GM23338 (cell line): ENCODE measurements around the gene MAPK11. TPM values are rescaled to one million over a fixed set of nuclear protein-coding genes. Genes with fewer than 3 reads are reported as not detected.
A peak's percentile ranks its signal among the peaks of the same experiment; 100 is the strongest.

Experiments
- ATAC-seq: fragments of 200-7000 bp; cut with Tn5 transposase; 3 replicates; pipeline ENCODE4 v1.9.1; 2020
- DNase-seq: peaks from one replicate; pipeline ENCODE4 v3.0.0-alpha.2; 2015; ENCODE audit warnings: low spot score
- H2AFZ ChIP-seq: fragments of 200-600 bp; sonication (generic); 2 replicates; pipeline ENCODE4 v1.8.0; 2016; ENCODE audit warnings: antibody characterized with exemption, mild to moderate bottlenecking, moderate library complexity
- H3F3A ChIP-seq: fragments of 200-600 bp; sonication (generic); replicated peaks from 2 replicates; pipeline ENCODE4 v1.8.0; 2017; ENCODE audit warnings: antibody characterized with exemption, mixed run types, low read depth
- H3K27ac ChIP-seq: fragments of 200-600 bp; sonication (generic); 2 replicates; pipeline ENCODE4 v1.6.1; 2016; ENCODE audit warnings: low read depth
- H3K27me3 ChIP-seq: fragments of 200-600 bp; sonication (generic); 2 replicates; pipeline ENCODE4 v1.8.0; 2016; ENCODE audit warnings: mild to moderate bottlenecking, mixed run types, moderate library complexity; ENCODE audit not compliant: insufficient read depth
- H3K36me3 ChIP-seq: fragments of 200-600 bp; sonication (generic); 2 replicates; pipeline ENCODE4 v1.8.0; 2016; ENCODE audit warnings: mild to moderate bottlenecking; ENCODE audit not compliant: insufficient read depth
- H3K4me1 ChIP-seq: fragments of 200-600 bp; sonication (generic); 2 replicates; pipeline ENCODE4 v1.8.0; 2016; ENCODE audit warnings: mild to moderate bottlenecking, moderate library complexity; ENCODE audit not compliant: insufficient read depth
- H3K4me2 ChIP-seq: fragments of 200-600 bp; sonication (generic); 2 replicates; pipeline ENCODE4 v1.7.1; 2017; ENCODE audit warnings: mixed run types
- H3K4me3 ChIP-seq: fragments of 200-600 bp; sonication (generic); 2 replicates; pipeline ENCODE4 v1.6.1; 2016; ENCODE audit warnings: mixed run types
- H3K79me2 ChIP-seq: fragments of 200-600 bp; sonication (generic); replicated peaks from 2 replicates; pipeline ENCODE4 v1.8.0; 2017; ENCODE audit warnings: mild to moderate bottlenecking; ENCODE audit not compliant: insufficient read depth
- H3K9me2 ChIP-seq: fragments of 200-600 bp; sonication (generic); 2 replicates; pipeline ENCODE4 v1.8.0; 2017; ENCODE audit not compliant: insufficient read depth
- H4K20me1 ChIP-seq: fragments of 200-600 bp; sonication (generic); replicated peaks from 2 replicates; pipeline ENCODE4 v1.8.0; 2017; ENCODE audit warnings: mild to moderate bottlenecking; ENCODE audit not compliant: insufficient read depth
- H3K27ac Mint-ChIP-seq: 2 replicates; pipeline ENCODE4 v1.8.0; 2020; ENCODE audit warnings: inconsistent platforms, mild to moderate bottlenecking, moderate library complexity, mixed read lengths
- H3K27me3 Mint-ChIP-seq: 3 replicates; pipeline ENCODE4 v1.8.0; 2022; ENCODE audit warnings: low read depth, mild to moderate bottlenecking, moderate library complexity, mixed read lengths, inconsistent platforms; ENCODE audit not compliant: insufficient read depth, poor library complexity
- H3K36me3 Mint-ChIP-seq: 3 replicates; pipeline ENCODE4 v1.8.0; 2021; ENCODE audit warnings: low read depth, mild to moderate bottlenecking, inconsistent platforms, moderate library complexity, mixed read lengths
- H3K4me1 Mint-ChIP-seq: 3 replicates; pipeline ENCODE4 v1.8.0; 2020; ENCODE audit warnings: mild to moderate bottlenecking, inconsistent platforms, mixed read lengths
- H3K4me3 Mint-ChIP-seq: 3 replicates; pipeline ENCODE4 v1.8.0; 2021; ENCODE audit warnings: moderate library complexity, mild to moderate bottlenecking, inconsistent platforms, mixed read lengths
- H3K9me3 Mint-ChIP-seq: 3 replicates; pipeline ENCODE4 v1.8.0; 2020; ENCODE audit warnings: moderate library complexity, mild to moderate bottlenecking, inconsistent platforms, mixed read lengths
- CREB1 ChIP-seq: fragments of 250-450 bp; sonication (Bioruptor Pico); IDR thresholded peaks from 2 replicates; pipeline ENCODE4 v1.5.0; 2020; ENCODE audit warnings: low read depth, mild to moderate bottlenecking, moderate library complexity
- CTCF ChIP-seq, 2 experiments: fragments of 200-600 bp in 1 of 2; sonication (generic) in 1 of 2; conservative IDR thresholded peaks; 2 replicates each; pipeline versions ENCODE4 v1.5.1 to v1.6.1; 2016 to 2017; ENCODE audit warnings: antibody characterized with exemption in 2 of 2, low read depth in 2 of 2, mild to moderate bottlenecking in 2 of 2, moderate library complexity in 1 of 2
- EZH2 ChIP-seq: fragments of 200-600 bp; sonication (generic); IDR thresholded peaks from one replicate; pipeline ENCODE4 v1.8.0; 2017; ENCODE audit warnings: antibody characterized with exemption, mild to moderate bottlenecking, low read depth; ENCODE audit not compliant: unreplicated experiment
- ZNF331 ChIP-seq: fragments of 250-450 bp; sonication (Bioruptor Pico); IDR thresholded peaks from 2 replicates; pipeline ENCODE4 v1.5.0; 2020; ENCODE audit warnings: low read depth, mild to moderate bottlenecking, moderate library complexity
- polyA plus RNA-seq: library from polyadenylated mRNA; unstranded; fragments of >200 nt; fragmentation: Nextera tagmentation; extraction: Ambion mirVana; gene quantifications from 2 replicates; pipeline ENCODE4 v1.2.1, GENCODE V29; 2016
- total RNA-seq: library from RNA; depleted of rRNA; stranded (reverse); fragments of >200 nt; shearing (Covaris generic); gene quantifications from 2 replicates; pipeline ENCODE4 v1.2.3, GENCODE V29; 2014
- TF ChIP-seq, protein P1 (sequence below): IDR thresholded peaks from one replicate; pipeline ENCODE4 v1.6.1; 2018; ENCODE audit warnings: antibody characterized with exemption; ENCODE audit not compliant: unreplicated experiment

The MAPK11 gene
- total and polyA plus RNA-seq, 2 experiments from 2014 or later, result 0.34 to 1.9 TPM

GRCh38 chr22:50268655-50269113 is 1.5 kb downstream of the MAPK11 start:
- Histone ChIP-seq H4K20me1 (no peaks in the 10 kb centered on the region; the same call in 1 of the 2 replicates), H3K79me2 (no peaks in the 10 kb centered on the region), H2AFZ (no peak overlapping the region), H3K36me3 (no peaks in the 10 kb centered on the region), H3K9me2 (no peaks in the 10 kb centered on the region), H3K4me2 (no peak overlapping the region), H3F3A (peaks cover 8% of the 10 kb centered on the region; the same call in 1 of the 2 replicates), H3K4me3 (no peak overlapping the region), H3K27ac (no peak overlapping the region), H3K4me1 (peaks cover 6% of the 10 kb centered on the region; the same call in 1 of the 2 replicates), H3K27me3 (peaks cover 61% of the 10 kb centered on the region)
- Mint-ChIP-seq H3K27ac (no peak overlapping the region), H3K9me3 (no peaks in the 10 kb centered on the region), H3K27me3 (peaks cover 41% of the 10 kb centered on the region), H3K4me3 (no peak overlapping the region; the same call in 2 of the 3 replicates), H3K4me1 (peaks cover 4% of the 10 kb centered on the region; the same call in 1 of the 3 replicates), H3K36me3 (peaks cover under 1% of the 10 kb centered on the region; the same call in 2 of the 3 replicates)
- no peak for ATAC-seq
- no peak for DNase-seq
- TF ChIP-seq, protein P1, sequence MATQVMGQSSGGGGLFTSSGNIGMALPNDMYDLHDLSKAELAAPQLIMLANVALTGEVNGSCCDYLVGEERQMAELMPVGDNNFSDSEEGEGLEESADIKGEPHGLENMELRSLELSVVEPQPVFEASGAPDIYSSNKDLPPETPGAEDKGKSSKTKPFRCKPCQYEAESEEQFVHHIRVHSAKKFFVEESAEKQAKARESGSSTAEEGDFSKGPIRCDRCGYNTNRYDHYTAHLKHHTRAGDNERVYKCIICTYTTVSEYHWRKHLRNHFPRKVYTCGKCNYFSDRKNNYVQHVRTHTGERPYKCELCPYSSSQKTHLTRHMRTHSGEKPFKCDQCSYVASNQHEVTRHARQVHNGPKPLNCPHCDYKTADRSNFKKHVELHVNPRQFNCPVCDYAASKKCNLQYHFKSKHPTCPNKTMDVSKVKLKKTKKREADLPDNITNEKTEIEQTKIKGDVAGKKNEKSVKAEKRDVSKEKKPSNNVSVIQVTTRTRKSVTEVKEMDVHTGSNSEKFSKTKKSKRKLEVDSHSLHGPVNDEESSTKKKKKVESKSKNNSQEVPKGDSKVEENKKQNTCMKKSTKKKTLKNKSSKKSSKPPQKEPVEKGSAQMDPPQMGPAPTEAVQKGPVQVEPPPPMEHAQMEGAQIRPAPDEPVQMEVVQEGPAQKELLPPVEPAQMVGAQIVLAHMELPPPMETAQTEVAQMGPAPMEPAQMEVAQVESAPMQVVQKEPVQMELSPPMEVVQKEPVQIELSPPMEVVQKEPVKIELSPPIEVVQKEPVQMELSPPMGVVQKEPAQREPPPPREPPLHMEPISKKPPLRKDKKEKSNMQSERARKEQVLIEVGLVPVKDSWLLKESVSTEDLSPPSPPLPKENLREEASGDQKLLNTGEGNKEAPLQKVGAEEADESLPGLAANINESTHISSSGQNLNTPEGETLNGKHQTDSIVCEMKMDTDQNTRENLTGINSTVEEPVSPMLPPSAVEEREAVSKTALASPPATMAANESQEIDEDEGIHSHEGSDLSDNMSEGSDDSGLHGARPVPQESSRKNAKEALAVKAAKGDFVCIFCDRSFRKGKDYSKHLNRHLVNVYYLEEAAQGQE, result no peak
- no peak for TF ChIP-seq CREB1 (CRISPR knock-in tag)
- TF ChIP-seq EZH2, result no peak
- no peak for TF ChIP-seq ZNF331 (CRISPR knock-in tag)
- TF ChIP-seq CTCF (conservative IDR thresholded peaks at IDR 0.05; ENCODE audit: low read depth in 2 of 2), result no peak

- Histone ChIP-seq H3K4me3 (peak overlapping the region; percentile 59), H3K4me2 (peak overlapping the region; percentile 81), H2AFZ (peak overlapping the region; percentile 69; the same call in 1 of the 2 replicates), H3F3A (peaks cover 8% of the 10 kb centered on the region; the same call in 1 of the 2 replicates), H4K20me1 (no peaks in the 10 kb centered on the region; the same call in 1 of the 2 replicates), H3K79me2 (no peaks in the 10 kb centered on the region), H3K27ac (no peak overlapping the region), H3K27me3 (peaks cover 61% of the 10 kb centered on the region), H3K4me1 (peaks cover 6% of the 10 kb centered on the region; the same call in 1 of the 2 replicates), H3K9me2 (no peaks in the 10 kb centered on the region), H3K36me3 (no peaks in the 10 kb centered on the region)
- no peak overlapping the region for H3K27ac Mint-ChIP-seq
- H3K4me1 Mint-ChIP-seq, result peaks cover 4% of the 10 kb centered on the region; the same call in 1 of the 3 replicates
- peaks cover 41% of the 10 kb centered on the region for H3K27me3 Mint-ChIP-seq
- peak; percentile 81 for DNase-seq
- peak; percentile 7 for ATAC-seq
- H3K4me3 Mint-ChIP-seq, result peak overlapping the region; percentile 42; the same call in 2 of the 3 replicates
- no peaks in the 10 kb centered on the region for H3K9me3 Mint-ChIP-seq
- TF ChIP-seq EZH2, result no peak
- 0 out of 4 replicates have a peak, but pooled peaks have one; percentile 9 to 14 for TF ChIP-seq CTCF (conservative IDR thresholded peaks at IDR 0.05; ENCODE audit: low read depth in 2 of 2)
- H3K36me3 Mint-ChIP-seq, result no peaks in the 10 kb centered on the region
Measured at GRCh38 chr22:50267591-50268390, 2.4 kb downstream of the MAPK11 start.
